Suppressor macrophage (primary cell): ENCODE results near the gene PARD3B.

Experiments
- DNase-seq, 4 experiments: peaks; one replicate each; pipeline ENCODE4 v3.0.0-alpha.2; 2020 to 2022

The PARD3B gene

DNA sequence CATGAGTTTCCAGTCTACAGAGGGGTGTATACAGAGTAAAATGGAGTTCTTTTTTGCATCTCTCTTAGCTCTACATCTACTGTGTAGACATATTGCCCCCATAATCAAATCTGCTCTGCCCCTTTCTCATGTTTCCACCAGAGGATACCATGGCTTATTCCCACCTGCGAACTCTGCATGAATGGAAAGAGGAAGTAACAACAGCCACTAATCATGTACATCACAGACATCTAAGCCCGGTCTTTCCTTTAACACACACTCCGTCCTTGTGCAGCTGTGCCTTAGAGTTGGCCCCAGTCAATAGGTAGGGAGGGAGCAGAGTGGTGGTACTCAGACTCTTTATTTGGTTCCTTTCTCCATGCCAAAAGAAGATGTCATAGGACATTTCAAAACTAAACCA is 989.7 kb downstream of the PARD3B start:
- DNase-seq, result no peak

GRCh38 chr2:205539603-205540002 is 994.3 kb downstream of the PARD3B start:
- DNase-seq, result no peak

GRCh38 chr2:205540036-205540435 is 994.8 kb downstream of the PARD3B start:
- DNase-seq, result peak; percentile 6 to 50 (median 32)

DNA sequence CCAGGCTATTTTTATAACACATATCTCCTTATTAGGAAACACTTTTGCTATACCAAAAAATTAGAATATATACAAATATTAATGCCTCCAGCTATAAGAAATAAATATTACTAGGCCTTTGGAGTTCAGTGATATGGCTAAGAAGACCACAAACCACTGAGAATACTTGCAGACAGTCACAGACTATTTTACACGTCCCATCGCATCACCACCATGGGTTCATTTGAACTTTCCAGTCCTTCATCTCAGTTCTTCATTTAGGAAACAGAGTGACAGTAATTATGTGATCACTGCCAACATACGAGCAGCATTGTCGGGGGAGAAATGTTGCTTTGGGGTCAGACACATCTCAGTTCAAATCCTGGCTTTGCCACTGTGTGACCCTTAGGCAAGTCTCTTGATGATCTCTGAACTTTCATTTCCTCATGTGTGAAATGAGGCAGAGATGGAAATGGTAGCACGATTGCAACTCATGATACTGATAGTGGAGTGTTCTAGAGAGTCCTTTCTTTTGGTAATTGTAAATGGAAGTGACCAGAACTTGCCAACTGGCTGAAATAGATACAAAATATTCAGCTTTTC is 998.1 kb downstream of the PARD3B start:
- peak in 3 of 4 experiments; percentile 26 to 66 (median 52) for DNase-seq

- DNase-seq, result peak in 1 of 4 experiments; percentile 11
Measured at GRCh38 chr2:205543937-205544702, 998.8 kb downstream of the PARD3B start.

DNA sequence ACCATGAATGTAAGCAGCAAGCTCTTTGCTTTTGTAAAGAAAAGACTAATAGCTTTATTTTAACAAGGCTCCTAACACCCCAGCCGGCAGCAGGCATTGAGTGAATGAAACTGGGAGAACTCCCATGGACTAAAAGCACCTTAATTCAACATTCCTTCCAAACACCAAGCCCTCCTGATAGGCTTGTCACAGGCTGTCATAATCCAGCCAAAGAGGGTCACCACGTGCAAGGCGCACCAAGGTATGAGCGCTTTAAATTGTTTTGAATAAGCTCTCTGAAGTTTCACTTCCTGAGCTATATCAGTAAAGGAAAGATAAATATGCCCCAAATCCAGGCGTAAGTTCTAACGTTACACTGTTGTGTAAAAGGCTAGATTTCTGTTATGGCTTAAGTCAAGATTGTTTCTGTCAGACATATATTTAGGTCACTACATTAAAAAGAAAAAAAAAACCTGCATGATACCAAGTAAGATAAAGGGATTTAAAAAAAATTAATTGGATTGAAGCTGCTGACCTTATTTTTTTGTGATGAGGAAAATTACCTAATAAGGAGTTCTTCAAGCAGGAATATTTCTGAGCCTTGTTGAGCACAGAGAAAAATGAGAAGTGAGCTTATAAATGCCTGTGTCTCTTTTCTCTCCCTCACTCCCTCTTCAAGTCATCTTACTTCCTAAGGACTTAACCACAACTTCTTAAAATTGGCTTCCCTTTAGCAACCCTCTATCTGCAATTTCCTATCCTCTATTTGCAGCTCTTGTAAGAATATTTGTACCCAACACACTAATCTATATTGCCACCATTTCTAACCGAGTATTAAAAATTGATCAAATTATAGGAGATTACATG is 1000.9 kb downstream of the PARD3B start:
- DNase-seq, result peak; percentile 32 to 82 (median 58)

GRCh38 chr2:205555566-205556230 is 1010.4 kb downstream of the PARD3B start:
- no peak for DNase-seq

DNA sequence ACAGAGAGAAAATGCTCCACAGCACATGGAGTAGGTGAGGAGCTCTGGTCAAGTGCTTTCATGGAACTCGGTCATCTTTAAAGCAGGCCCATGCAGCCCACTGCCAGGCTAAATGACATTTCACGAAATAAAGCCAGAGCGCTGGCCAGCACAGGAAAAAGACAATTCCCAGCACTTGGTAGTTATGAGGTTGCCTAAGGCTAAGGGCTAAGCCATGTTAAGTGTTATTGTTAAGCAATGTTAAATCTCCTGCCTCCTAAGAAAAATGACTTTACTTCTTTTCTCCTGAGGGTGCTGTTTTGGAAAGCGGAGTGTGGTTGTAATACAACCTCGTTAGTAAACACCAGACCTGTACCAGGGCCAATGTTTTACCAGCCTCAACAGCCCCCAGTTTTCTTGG is 1011.1 kb downstream of the PARD3B start:
- no peak for DNase-seq

GRCh38 chr2:205556841-205557539 is 1011.7 kb downstream of the PARD3B start:
- DNase-seq, result no peak

GRCh38 chr2:205557873-205558272 is 1012.6 kb downstream of the PARD3B start:
- no peak for DNase-seq

GRCh38 chr2:205561441-205561840 is 1016.2 kb downstream of the PARD3B start:
- DNase-seq, result peak; percentile 21 to 57 (median 44)

GRCh38 chr2:205563646-205564045 is 1018.4 kb downstream of the PARD3B start:
- DNase-seq, result peak; percentile 54 to 82 (median 66)

DNA sequence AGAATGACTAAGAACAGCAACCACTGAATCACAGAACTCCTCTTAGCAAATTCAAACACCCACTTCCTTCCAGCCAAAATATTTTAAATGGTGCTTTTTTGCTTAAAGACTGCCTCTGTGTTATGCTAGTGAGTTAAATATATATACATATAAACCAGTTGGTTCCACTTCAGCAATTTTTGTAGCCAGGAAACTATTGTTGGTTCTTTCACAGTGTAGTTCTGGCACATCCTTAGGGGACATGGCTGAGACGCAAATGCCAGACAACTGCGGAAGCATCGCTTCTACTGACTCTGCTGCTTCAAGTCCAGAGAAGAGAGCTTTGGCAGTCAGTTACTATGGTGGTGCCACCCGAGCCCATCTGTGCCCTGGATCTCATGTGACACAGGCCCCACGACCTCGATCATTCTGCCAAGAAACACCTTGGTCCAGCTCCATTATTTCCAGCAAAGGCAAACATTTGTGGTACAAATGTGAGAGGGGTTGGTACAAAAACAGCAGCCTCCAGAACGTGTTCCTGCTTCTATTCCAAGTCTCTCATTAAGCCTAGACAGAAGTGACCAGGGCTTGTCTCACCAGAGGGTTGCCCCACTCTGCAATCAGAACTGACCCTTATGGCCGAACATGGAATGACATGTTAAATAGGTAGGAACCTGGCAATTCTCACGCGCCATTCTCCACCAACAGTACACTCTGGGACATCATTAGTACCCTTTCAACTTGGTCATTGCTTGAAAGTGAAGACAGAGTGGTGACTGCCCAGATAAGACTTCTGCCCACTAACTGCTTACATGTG is 1019.3 kb downstream of the PARD3B start:
- no peak for DNase-seq

DNA sequence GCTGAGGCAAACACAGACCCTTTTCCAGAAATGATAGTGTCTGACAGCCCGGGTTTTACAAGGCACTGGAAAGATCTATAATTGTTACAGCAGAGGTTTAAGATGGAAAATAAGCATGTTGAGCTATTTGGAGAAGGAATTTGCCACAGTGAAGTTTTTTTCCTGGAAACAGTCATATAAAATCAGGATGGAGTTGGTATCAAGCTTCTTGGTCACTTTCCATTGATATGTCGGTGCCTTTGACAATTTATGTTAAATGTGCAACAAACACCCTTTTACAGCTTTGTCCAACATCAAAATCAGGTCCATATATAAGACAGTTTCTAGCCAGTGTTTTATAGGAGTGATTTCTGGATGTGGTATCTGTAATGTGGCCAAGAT is 1019.9 kb downstream of the PARD3B start:
- no peak for DNase-seq

GRCh38 chr2:205566606-205567168 is 1021.4 kb downstream of the PARD3B start:
- no peak for DNase-seq

DNA sequence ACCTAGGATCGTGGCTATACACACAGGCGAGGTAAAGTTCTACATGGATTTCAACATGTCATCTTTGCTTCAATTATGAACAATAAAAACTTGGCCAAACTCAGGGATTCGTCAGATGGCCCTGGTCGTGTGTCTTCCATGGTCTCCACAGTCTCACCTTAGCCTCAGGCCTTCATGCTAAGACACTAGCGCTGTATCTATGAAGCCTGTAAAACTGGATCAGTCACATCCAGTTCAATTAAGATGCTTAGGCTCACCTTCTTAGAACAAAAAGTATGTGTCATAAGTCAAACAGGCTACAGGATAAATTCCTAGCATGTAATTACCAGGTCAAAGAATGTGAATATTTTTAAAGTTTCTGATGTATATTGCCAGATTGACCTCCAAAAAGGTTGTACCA is 1023.3 kb downstream of the PARD3B start:
- no peak for DNase-seq

DNA sequence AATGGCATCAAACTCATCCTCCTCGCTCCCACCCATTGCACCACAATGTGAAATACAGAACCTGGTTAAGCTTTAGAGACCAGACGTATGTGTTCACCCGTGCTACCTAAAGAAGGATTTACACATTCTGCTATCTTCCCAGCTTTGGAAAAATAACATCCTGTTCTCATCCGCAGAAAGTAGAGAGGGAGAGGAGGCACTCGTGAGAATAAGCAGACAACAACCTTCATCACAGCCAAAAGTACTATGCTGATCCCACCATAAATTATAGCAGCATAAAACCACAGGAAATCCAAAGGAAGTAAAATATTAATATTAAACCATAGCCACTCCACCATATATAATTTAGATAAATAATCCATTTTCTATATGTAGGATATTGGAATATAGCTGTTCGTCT is 1025.4 kb downstream of the PARD3B start:
- no peak for DNase-seq

GRCh38 chr2:205571360-205571959 is 1026.2 kb downstream of the PARD3B start:
- DNase-seq, result no peak

DNA sequence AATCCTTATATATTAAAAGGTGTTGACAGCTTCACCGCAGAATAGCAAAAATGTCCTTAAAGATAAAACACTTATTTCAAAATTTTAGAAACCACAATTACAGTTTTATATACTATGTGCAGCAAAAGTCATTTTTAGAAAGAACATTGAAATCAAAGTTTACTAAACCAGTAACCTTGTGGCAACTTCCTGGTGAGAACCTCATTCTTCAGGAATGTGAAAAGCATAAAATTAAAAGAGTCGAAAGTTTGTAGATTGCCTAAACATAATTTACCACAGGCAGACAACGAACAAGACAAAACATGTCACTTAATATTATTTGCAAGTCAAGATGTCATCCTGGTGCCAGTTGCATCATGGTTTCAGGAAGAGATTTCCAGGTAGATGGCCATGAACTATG is 1028.7 kb downstream of the PARD3B start:
- DNase-seq, result no peak

- DNase-seq, result no peak
Measured at GRCh38 chr2:205579335-205579734, 1034.1 kb downstream of the PARD3B start.
